ENCODE data around the gene STAU1. TPM values are rescaled to one million over a fixed set of nuclear protein-coding genes. Genes with fewer than 3 reads are reported as not detected.

STAU1 gene
- total and polyA plus RNA-seq, 2 of the 13 experiments (the other 11 are each of a cell fraction or from before 2014, with no cell fraction given): 119 to 133 TPM

DNA sequence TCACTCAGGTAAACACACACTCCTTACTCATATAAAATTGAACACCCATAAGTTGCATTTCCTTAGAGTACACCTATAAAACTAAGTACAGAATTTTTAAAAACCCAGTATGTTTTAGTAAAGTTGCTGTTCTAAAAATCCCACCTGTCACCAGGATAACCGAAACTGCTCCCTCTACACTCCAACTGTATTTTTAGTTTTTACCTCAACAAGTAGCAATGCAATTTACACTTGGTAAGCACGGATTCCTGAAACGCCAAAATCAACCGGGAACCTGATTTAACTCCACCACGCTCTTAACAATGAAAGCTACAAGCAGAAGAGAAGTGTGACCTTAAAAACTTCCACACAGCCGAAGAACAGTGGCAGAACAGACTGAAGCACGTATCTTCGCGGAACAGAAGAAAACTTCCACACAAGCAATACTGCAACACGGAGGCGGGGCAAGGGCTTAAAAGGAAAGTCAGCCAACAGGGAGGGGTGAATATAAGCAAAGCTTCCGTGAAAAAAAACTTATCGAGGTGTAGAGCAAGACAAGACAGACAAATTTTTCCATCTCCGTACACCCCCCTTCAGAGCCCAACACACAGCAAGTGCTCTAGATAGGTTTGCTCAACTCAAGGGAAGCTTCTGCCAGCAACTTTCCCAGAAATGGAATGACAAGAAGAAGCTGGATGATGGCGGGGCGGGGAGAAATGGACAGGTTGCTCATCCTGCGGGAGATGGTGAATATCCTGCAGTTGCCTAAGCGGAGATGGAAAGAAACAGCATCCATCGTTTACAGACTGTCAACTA lies 1.4 kb downstream of the STAU1 start (continued):
- TF ChIP-seq, protein P1, sequence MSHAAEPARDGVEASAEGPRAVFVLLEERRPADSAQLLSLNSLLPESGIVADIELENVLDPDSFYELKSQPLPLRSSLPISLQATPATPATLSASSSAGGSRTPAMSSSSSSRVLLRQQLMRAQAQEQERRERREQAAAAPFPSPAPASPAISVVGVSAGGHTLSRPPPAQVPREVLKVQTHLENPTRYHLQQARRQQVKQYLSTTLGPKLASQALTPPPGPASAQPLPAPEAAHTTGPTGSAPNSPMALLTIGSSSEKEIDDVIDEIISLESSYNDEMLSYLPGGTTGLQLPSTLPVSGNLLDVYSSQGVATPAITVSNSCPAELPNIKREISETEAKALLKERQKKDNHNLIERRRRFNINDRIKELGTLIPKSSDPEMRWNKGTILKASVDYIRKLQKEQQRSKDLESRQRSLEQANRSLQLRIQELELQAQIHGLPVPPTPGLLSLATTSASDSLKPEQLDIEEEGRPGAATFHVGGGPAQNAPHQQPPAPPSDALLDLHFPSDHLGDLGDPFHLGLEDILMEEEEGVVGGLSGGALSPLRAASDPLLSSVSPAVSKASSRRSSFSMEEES (CRISPR knock-in tag; IDR thresholded peaks at IDR 0.05): 0 out of 2 replicates have a peak, but pooled peaks have one; percentile 16
- peak; percentile 32; the same call in 1 of the 2 replicates for TF ChIP-seq MBD4 (IDR thresholded peaks at IDR 0.05; ENCODE audit: borderline replicate concordance, low read length)
- TF ChIP-seq ZKSCAN8 (CRISPR knock-in tag; IDR thresholded peaks at IDR 0.05; ENCODE audit: borderline replicate concordance): no peak; the same call in 1 of the 2 replicates
- no peak for TF ChIP-seq SIX1 (CRISPR knock-in tag; IDR thresholded peaks at IDR 0.05; ENCODE audit: borderline replicate concordance)
- TF ChIP-seq, protein P2, sequence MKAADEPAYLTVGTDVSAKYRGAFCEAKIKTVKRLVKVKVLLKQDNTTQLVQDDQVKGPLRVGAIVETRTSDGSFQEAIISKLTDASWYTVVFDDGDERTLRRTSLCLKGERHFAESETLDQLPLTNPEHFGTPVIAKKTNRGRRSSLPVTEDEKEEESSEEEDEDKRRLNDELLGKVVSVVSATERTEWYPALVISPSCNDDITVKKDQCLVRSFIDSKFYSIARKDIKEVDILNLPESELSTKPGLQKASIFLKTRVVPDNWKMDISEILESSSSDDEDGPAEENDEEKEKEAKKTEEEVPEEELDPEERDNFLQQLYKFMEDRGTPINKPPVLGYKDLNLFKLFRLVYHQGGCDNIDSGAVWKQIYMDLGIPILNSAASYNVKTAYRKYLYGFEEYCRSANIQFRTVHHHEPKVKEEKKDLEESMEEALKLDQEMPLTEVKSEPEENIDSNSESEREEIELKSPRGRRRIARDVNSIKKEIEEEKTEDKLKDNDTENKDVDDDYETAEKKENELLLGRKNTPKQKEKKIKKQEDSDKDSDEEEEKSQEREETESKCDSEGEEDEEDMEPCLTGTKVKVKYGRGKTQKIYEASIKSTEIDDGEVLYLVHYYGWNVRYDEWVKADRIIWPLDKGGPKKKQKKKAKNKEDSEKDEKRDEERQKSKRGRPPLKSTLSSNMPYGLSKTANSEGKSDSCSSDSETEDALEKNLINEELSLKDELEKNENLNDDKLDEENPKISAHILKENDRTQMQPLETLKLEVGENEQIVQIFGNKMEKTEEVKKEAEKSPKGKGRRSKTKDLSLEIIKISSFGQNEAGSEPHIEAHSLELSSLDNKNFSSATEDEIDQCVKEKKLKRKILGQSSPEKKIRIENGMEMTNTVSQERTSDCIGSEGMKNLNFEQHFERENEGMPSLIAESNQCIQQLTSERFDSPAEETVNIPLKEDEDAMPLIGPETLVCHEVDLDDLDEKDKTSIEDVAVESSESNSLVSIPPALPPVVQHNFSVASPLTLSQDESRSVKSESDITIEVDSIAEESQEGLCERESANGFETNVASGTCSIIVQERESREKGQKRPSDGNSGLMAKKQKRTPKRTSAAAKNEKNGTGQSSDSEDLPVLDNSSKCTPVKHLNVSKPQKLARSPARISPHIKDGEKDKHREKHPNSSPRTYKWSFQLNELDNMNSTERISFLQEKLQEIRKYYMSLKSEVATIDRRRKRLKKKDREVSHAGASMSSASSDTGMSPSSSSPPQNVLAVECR (CRISPR knock-in tag; IDR thresholded peaks at IDR 0.05; ENCODE audit: borderline replicate concordance): no peak
- TF ChIP-seq, protein P3, sequence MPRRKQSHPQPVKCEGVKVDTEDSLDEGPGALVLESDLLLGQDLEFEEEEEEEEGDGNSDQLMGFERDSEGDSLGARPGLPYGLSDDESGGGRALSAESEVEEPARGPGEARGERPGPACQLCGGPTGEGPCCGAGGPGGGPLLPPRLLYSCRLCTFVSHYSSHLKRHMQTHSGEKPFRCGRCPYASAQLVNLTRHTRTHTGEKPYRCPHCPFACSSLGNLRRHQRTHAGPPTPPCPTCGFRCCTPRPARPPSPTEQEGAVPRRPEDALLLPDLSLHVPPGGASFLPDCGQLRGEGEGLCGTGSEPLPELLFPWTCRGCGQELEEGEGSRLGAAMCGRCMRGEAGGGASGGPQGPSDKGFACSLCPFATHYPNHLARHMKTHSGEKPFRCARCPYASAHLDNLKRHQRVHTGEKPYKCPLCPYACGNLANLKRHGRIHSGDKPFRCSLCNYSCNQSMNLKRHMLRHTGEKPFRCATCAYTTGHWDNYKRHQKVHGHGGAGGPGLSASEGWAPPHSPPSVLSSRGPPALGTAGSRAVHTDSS (CRISPR knock-in tag; conservative IDR thresholded peaks at IDR 0.05): 0 out of 2 replicates have a peak, but pooled peaks have one; percentile 44
- 0 out of 2 replicates have a peak, but pooled peaks have one; percentile 13 for TF ChIP-seq ATF7-NPFF (CRISPR knock-in tag; IDR thresholded peaks at IDR 0.05; ENCODE audit: low read depth)
- no peak for TF ChIP-seq ARID2 (CRISPR knock-in tag; IDR thresholded peaks at IDR 0.05; ENCODE audit: borderline replicate concordance)
- TF ChIP-seq SOX5 (CRISPR knock-in tag; IDR thresholded peaks at IDR 0.05; ENCODE audit: borderline replicate concordance): peak; percentile 19; the same call in 1 of the 2 replicates
- no peak for TF ChIP-seq ZNF34 (CRISPR knock-in tag; IDR thresholded peaks at IDR 0.05; ENCODE audit: borderline replicate concordance)
- TF ChIP-seq ZNF460 (CRISPR knock-in tag; IDR thresholded peaks at IDR 0.05; ENCODE audit: borderline replicate concordance): no peak
- TF ChIP-seq YEATS2 (CRISPR knock-in tag; IDR thresholded peaks at IDR 0.05; ENCODE audit: borderline replicate concordance): peak; percentile 32; the same call in 1 of the 2 replicates
- TF ChIP-seq ZNF777 (CRISPR knock-in tag; IDR thresholded peaks at IDR 0.05): no peak
- no peak for TF ChIP-seq NFATC3 (CRISPR knock-in tag; IDR thresholded peaks at IDR 0.05)
- no peak for TF ChIP-seq ZNF879 (CRISPR knock-in tag; IDR thresholded peaks at IDR 0.05)
- no peak for TF ChIP-seq ZNF260 (CRISPR knock-in tag; IDR thresholded peaks at IDR 0.05; ENCODE audit: borderline replicate concordance, low read depth)
- no peak for TF ChIP-seq ZNF7 (CRISPR knock-in tag; IDR thresholded peaks at IDR 0.05)
- no peak for TF ChIP-seq HES4 (CRISPR knock-in tag; IDR thresholded peaks at IDR 0.05; ENCODE audit: borderline replicate concordance)
- TF ChIP-seq TEAD3 (CRISPR knock-in tag; optimal IDR thresholded peaks at IDR 0.05; ENCODE audit: borderline replicate concordance): no peak
- TF ChIP-seq GATAD1 (CRISPR knock-in tag; IDR thresholded peaks at IDR 0.05): no peak; the same call in 1 of the 2 replicates
- no peak for TF ChIP-seq ZNF766 (CRISPR knock-in tag; IDR thresholded peaks at IDR 0.05; ENCODE audit: borderline replicate concordance)
- peak; percentile 44; the same call in 1 of the 2 replicates for TF ChIP-seq MEF2D (CRISPR knock-in tag; IDR thresholded peaks at IDR 0.05)
- TF ChIP-seq ZNF720 (CRISPR knock-in tag; IDR thresholded peaks at IDR 0.05): no peak
- no peak for TF ChIP-seq PAF1 (CRISPR knock-in tag; IDR thresholded peaks at IDR 0.05)
